ENCODE measurements around the gene RTL5. TPM values are rescaled to one million over a fixed set of nuclear protein-coding genes. Genes with fewer than 3 reads are reported as not detected.

The RTL5 gene
- total and polyA plus RNA-seq, 10 of the 15 experiments (the other 5 are each of a cell fraction or from before 2014, with no cell fraction given) = under 0.01 to 0.10 (median 0.03) TPM; not detected in 5

DNA sequence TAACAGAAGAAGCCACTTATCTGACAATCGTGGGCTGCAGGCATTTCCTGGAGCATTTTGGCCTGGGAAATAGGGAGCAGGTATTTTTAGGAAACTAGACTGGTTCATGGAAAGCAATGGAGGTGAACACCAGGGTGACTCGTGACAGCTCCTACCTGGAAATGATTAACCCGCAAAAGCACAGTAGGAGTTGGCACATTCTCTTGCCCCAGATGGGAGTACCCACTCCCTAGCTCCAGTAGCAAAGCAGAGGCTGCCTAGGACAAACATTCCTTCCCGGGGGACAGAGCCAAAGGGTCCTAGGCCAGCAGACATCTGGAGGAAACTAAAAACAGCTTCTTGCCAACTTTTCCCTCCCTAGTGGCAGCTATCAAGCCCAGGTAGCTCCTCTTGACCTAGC, 29.0 kb downstream of the RTL5 start:
- FAIRE-seq (no peak), ATAC-seq (no peak), DNase-seq (ENCODE audit: low read depth, low spot score) (no peak)
- no peak overlapping the region for H2AFZ ChIP-seq (ENCODE audit: control insufficient read depth, low read depth, low read length)
- H3K79me2 ChIP-seq (ENCODE audit: control insufficient read depth, insufficient read depth, low read length) = no peaks in the 10 kb centered on the region
- H3K4me1 ChIP-seq (ENCODE audit: control insufficient read depth, insufficient read depth, low read length) = peaks cover 25% of the 10 kb centered on the region
- TF ChIP-seq, protein P1, sequence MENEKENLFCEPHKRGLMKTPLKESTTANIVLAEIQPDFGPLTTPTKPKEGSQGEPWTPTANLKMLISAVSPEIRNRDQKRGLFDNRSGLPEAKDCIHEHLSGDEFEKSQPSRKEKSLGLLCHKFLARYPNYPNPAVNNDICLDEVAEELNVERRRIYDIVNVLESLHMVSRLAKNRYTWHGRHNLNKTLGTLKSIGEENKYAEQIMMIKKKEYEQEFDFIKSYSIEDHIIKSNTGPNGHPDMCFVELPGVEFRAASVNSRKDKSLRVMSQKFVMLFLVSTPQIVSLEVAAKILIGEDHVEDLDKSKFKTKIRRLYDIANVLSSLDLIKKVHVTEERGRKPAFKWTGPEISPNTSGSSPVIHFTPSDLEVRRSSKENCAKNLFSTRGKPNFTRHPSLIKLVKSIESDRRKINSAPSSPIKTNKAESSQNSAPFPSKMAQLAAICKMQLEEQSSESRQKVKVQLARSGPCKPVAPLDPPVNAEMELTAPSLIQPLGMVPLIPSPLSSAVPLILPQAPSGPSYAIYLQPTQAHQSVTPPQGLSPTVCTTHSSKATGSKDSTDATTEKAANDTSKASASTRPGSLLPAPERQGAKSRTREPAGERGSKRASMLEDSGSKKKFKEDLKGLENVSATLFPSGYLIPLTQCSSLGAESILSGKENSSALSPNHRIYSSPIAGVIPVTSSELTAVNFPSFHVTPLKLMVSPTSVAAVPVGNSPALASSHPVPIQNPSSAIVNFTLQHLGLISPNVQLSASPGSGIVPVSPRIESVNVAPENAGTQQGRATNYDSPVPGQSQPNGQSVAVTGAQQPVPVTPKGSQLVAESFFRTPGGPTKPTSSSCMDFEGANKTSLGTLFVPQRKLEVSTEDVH (IDR thresholded peaks at IDR 0.05; ENCODE audit: low read depth, partially characterized antibody) = no peak
- TF ChIP-seq NFYB (IDR thresholded peaks at IDR 0.05; ENCODE audit: insufficient read depth, low read depth, low read length) = no peak
- TF ChIP-seq CHD2 (IDR thresholded peaks at IDR 0.05; ENCODE audit: borderline replicate concordance, low read depth, low read length) = no peak
- TF ChIP-seq EGR1 (IDR thresholded peaks at IDR 0.05; ENCODE audit: borderline replicate concordance in 1 of 2, low read depth in 2 of 2, low read length in 2 of 2) = no peak
- H3K4me3 ChIP-seq = no peak overlapping the region
- H3K27me3 ChIP-seq (replicated peaks in 1 of 2; ENCODE audit: control insufficient read depth in 2 of 2, insufficient read depth in 2 of 2, low read length in 1 of 2) = no peaks in the 10 kb centered on the region
- intact Hi-C loops (cut with micrococcal nuclease; ENCODE audit: unreplicated experiment) = loop anchor here (10.0 kb wide), 1 partner anchor 588 kb away; no protein-coding TSS in a partner anchor
- no peak overlapping the region for H3K9ac ChIP-seq (ENCODE audit: control insufficient read depth, insufficient read depth, low read length)
- ChIA-PET SMC1A (ENCODE audit: uncharacterized antibody, unreplicated experiment) (interaction anchor here (1.4 kb wide), 1 partner anchor 17 kb away, joined by 3 read pairs; no protein-coding TSS in a partner anchor), CTCF (no interaction called here), POLR2A (no interaction called here), RAD21 (ENCODE audit: unreplicated experiment) (no interaction called here)
- in situ Hi-C loops (cut with MboI) = no loop called here
- no peaks in the 10 kb centered on the region for H4K20me1 ChIP-seq (ENCODE audit: control insufficient read depth, insufficient read depth)
- WGBS (ENCODE audit: insufficient coverage, insufficient replicate concordance, low lambda C conversion rate, missing lambda C conversion rate) = 55% methylated on average over 4 of the region's 4 CpGs
- BruUV-seq (replicated peaks) = no TSS peak
- no peak overlapping the region for H3K4me2 ChIP-seq (ENCODE audit: control insufficient read depth, insufficient read depth)
- no peak overlapping the region for H3K27ac ChIP-seq (ENCODE audit: control insufficient read depth, insufficient read depth)
- H3K36me3 ChIP-seq (ENCODE audit: control insufficient read depth in 2 of 2, insufficient read depth in 2 of 2, low read length in 1 of 2) = no peaks in the 10 kb centered on the region
- H3K9me3 ChIP-seq (replicated peaks; ENCODE audit: control insufficient read depth, insufficient read depth, low read length) = no peaks in the 10 kb centered on the region

Measured in GM12878 (cell line).